Measurements from ENCODE around the gene CAPN5.

Gene CAPN5

GRCh38 chr11:77027275-77027674 is 39.5 kb upstream of the CAPN5 start:
- TF ChIP-seq CTCF (IDR thresholded peaks at IDR 0.05; ENCODE audit: extremely low read depth, insufficient read depth, missing control alignments): no peak
- in situ Hi-C loops (cut with MboI; ENCODE audit: low pct_unique_long_range_greater_than_20kb, low sequenced_read_pairs, unreplicated experiment): loop anchor here (25.0 kb wide), 1 partner anchor 215 kb away; no protein-coding TSS in a partner anchor
- no peak for DNase-seq (ENCODE audit: low spot score)

DNA sequence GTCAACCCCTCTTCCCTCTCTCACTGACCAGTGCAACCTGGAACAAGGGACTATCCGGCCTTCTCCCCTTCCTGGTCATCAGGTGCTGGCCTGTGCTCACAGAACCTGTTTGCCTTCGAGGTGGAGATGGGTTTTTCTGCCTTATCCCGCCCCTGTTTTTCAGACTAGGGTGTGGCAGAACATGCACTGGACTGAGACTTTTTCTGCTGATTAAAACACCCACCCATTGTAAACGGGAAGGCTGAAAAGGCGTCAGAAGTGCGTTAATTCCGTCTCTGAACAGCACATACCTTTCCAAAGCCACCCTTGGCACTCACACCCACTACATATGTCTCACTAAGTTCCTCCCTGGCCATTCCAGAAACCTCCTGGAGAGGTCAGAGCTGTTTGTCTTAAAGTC is 36.9 kb upstream of the CAPN5 start:
- no peak for TF ChIP-seq CTCF (IDR thresholded peaks at IDR 0.05; ENCODE audit: extremely low read depth, insufficient read depth, missing control alignments)
- in situ Hi-C loops (cut with MboI; ENCODE audit: low pct_unique_long_range_greater_than_20kb, low sequenced_read_pairs, unreplicated experiment): loop anchor here (25.0 kb wide), 1 partner anchor 218 kb away; no protein-coding TSS in a partner anchor
- no peak for DNase-seq (ENCODE audit: low spot score)

DNA sequence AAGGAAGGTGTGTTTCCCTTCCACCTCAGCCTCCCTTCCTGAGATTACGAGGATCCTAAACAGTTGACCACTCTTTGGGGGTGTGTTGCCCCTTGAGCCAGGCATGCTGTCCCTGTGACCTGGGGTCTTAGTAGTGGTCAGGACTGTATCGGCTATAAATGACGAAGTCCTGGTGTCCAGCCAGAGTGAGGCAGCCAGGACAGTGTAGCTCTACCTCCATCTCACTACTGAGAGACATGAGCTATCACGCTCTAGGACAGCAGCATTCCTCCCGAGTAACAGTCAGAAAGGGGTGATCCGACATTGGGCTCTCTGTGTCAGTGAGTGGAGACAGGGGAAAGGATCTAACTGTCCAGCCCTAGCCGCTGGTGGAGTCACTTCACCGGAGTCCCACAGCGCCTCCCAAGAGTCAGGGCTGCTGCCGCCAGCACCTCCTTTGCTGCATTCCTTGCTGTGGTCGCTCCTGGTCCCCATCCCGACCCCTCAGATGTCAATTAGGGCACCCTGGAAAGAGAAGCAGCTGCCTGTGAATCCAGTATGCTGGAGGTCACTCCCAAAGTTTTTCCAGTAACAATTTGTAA is 35.8 kb upstream of the CAPN5 start:
- in situ Hi-C loops (cut with MboI; ENCODE audit: low pct_unique_long_range_greater_than_20kb, low sequenced_read_pairs, unreplicated experiment): loop anchor here (25.0 kb wide), 1 partner anchor 219 kb away; no protein-coding TSS in a partner anchor
- no peak for TF ChIP-seq CTCF (IDR thresholded peaks at IDR 0.05; ENCODE audit: extremely low read depth, insufficient read depth, missing control alignments)
- no peak for DNase-seq (ENCODE audit: low spot score)

DNA sequence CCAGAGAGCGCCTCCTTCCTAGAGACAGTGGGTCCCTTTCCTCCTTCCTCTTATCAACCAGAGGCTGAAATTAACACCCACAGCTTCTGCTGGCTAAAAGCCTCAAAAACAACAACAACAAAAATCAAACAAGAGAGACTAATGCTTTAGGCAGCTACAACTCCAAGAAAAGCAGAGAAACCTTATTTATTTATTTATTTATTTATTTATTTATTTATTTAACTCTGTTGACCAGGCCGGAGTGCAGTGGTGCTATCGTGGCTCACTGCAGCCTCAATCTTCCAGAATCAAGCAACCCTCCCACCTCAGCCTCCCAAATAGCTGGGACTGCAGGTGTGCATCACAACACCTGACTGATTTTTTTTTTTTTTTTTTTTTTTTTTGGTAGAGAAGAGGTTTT is 35.2 kb upstream of the CAPN5 start:
- DNase-seq (ENCODE audit: low spot score): no peak
- in situ Hi-C loops (cut with MboI; ENCODE audit: low pct_unique_long_range_greater_than_20kb, low sequenced_read_pairs, unreplicated experiment): loop anchor here (25.0 kb wide), 1 partner anchor 219 kb away; no protein-coding TSS in a partner anchor
- TF ChIP-seq CTCF (IDR thresholded peaks at IDR 0.05; ENCODE audit: extremely low read depth, insufficient read depth, missing control alignments): no peak

- no peak for DNase-seq (ENCODE audit: low spot score)
- in situ Hi-C loops (cut with MboI; ENCODE audit: low pct_unique_long_range_greater_than_20kb, low sequenced_read_pairs, unreplicated experiment): loop anchor here (25.0 kb wide), 1 partner anchor 223 kb away; no protein-coding TSS in a partner anchor
- TF ChIP-seq CTCF (IDR thresholded peaks at IDR 0.05; ENCODE audit: extremely low read depth, insufficient read depth, missing control alignments): no peak
These were observed 31.7 kb upstream of the CAPN5 start for GRCh38 chr11:77035039-77035438.

GRCh38 chr11:77035580-77035979 is 31.2 kb upstream of the CAPN5 start:
- in situ Hi-C loops (cut with MboI; ENCODE audit: low pct_unique_long_range_greater_than_20kb, low sequenced_read_pairs, unreplicated experiment): loop anchor here (25.0 kb wide), 1 partner anchor 223 kb away; no protein-coding TSS in a partner anchor
- no peak for DNase-seq (ENCODE audit: low spot score)
- TF ChIP-seq CTCF (IDR thresholded peaks at IDR 0.05; ENCODE audit: extremely low read depth, insufficient read depth, missing control alignments): no peak
